Liver (tissue), 3 donors: ENCODE data around the gene ATF5.

ENCODE experiments used
- CTCF ChIP-seq: fragments of 150-350 bp; IDR thresholded peaks from 2 replicates; pipeline ENCODE4 v1.5.1; 2017; ENCODE audit warnings: improper control_type of control experiment, low read depth, low read length; ENCODE audit not compliant: missing input control
- EGR1 ChIP-seq, 2 donors: IDR thresholded peaks; 2 replicates each; pipeline ENCODE4 v1.6.1; 2016 to 2018; ENCODE audit warnings: antibody characterized with exemption in 2 of 2, low read depth in 2 of 2
- GABPA ChIP-seq, 2 donors: IDR thresholded peaks in 1 of 2; conservative IDR thresholded peaks in 1 of 2; 2 replicates each; pipeline ENCODE4 v1.6.1; 2016; ENCODE audit warnings: antibody characterized with exemption in 2 of 2, mild to moderate bottlenecking in 1 of 2, moderate library complexity in 1 of 2
- HNF4A ChIP-seq, 2 donors: conservative IDR thresholded peaks; 2 replicates each; pipeline ENCODE4 v1.6.1; 2016; ENCODE audit warnings: antibody characterized with exemption in 2 of 2, mild to moderate bottlenecking in 2 of 2
- MAX ChIP-seq: IDR thresholded peaks from 2 replicates; pipeline ENCODE4 v1.6.1; 2016; ENCODE audit warnings: antibody characterized with exemption
- NR2F2 ChIP-seq: IDR thresholded peaks from 2 replicates; pipeline ENCODE4 v1.6.1; 2016; ENCODE audit warnings: antibody characterized with exemption
- RAD21 ChIP-seq, 2 donors: IDR thresholded peaks; 2 replicates each; pipeline ENCODE4 v1.6.1; 2016; ENCODE audit warnings: antibody characterized with exemption in 2 of 2, mild to moderate bottlenecking in 2 of 2
- SP1 ChIP-seq: IDR thresholded peaks from 2 replicates; pipeline ENCODE4 v1.6.1; 2018; ENCODE audit warnings: antibody characterized with exemption, mild to moderate bottlenecking
- TAF1 ChIP-seq: conservative IDR thresholded peaks from 2 replicates; pipeline ENCODE4 v1.6.1; 2016; ENCODE audit warnings: antibody characterized with exemption, mild to moderate bottlenecking
- YY1 ChIP-seq: IDR thresholded peaks from 2 replicates; pipeline ENCODE4 v1.6.1; 2016; ENCODE audit warnings: antibody characterized with exemption, mild to moderate bottlenecking
- TF ChIP-seq, protein P1 (sequence below): IDR thresholded peaks from 2 replicates; pipeline ENCODE4 v1.6.1; 2016; ENCODE audit warnings: antibody characterized with exemption
- TF ChIP-seq, protein P2 (sequence below): IDR thresholded peaks from 2 replicates; pipeline ENCODE4 v1.6.1; 2016; ENCODE audit warnings: antibody characterized with exemption, mild to moderate bottlenecking
- donor health status: healthy.
- donor health status: healthy.

DNA sequence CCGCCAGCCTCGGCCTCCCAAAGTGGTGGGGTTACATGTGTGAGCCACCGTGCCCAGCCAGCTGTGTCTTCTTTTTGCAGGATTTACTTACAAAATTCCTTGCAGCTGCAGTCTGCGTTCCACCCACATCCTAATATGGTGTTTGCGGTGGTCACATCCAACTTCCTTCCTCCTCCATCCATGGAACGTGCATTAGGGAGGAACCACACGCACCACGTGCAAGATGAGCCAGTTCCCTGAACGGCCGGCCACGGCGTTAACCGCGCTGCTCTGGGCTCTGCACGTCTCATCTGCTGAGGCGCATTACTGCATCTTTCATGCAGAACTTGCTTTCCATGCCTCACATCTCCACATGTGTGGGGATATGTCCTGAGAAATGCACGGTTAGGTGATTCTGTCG lies 45.0 kb downstream of the ATF5 start:
- no peak for TF ChIP-seq CTCF
- no peak for TF ChIP-seq MAX
- TF ChIP-seq NR2F2 = no peak
- TF ChIP-seq EGR1 (IDR thresholded peaks at IDR 0.05; ENCODE audit: low read depth in 2 of 2) = no peak
- TF ChIP-seq, protein P1, sequence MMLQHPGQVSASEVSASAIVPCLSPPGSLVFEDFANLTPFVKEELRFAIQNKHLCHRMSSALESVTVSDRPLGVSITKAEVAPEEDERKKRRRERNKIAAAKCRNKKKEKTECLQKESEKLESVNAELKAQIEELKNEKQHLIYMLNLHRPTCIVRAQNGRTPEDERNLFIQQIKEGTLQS = no peak
- TF ChIP-seq TAF1 = no peak
- TF ChIP-seq, protein P2, sequence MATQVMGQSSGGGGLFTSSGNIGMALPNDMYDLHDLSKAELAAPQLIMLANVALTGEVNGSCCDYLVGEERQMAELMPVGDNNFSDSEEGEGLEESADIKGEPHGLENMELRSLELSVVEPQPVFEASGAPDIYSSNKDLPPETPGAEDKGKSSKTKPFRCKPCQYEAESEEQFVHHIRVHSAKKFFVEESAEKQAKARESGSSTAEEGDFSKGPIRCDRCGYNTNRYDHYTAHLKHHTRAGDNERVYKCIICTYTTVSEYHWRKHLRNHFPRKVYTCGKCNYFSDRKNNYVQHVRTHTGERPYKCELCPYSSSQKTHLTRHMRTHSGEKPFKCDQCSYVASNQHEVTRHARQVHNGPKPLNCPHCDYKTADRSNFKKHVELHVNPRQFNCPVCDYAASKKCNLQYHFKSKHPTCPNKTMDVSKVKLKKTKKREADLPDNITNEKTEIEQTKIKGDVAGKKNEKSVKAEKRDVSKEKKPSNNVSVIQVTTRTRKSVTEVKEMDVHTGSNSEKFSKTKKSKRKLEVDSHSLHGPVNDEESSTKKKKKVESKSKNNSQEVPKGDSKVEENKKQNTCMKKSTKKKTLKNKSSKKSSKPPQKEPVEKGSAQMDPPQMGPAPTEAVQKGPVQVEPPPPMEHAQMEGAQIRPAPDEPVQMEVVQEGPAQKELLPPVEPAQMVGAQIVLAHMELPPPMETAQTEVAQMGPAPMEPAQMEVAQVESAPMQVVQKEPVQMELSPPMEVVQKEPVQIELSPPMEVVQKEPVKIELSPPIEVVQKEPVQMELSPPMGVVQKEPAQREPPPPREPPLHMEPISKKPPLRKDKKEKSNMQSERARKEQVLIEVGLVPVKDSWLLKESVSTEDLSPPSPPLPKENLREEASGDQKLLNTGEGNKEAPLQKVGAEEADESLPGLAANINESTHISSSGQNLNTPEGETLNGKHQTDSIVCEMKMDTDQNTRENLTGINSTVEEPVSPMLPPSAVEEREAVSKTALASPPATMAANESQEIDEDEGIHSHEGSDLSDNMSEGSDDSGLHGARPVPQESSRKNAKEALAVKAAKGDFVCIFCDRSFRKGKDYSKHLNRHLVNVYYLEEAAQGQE = no peak
- no peak for TF ChIP-seq SP1
- no peak for TF ChIP-seq GABPA (IDR thresholded peaks at IDR 0.05 in 1 of 2, conservative IDR thresholded peaks at IDR 0.05 in 1 of 2)
- no peak for TF ChIP-seq HNF4A (conservative IDR thresholded peaks at IDR 0.05)
- no peak for TF ChIP-seq YY1
- TF ChIP-seq RAD21 (IDR thresholded peaks at IDR 0.05) = no peak
